GM18868 (cell line): ENCODE results near the gene AKR1B15.

Experiments used
- ATAC-seq: cut with Tn5 transposase; IDR thresholded peaks from one replicate; pipeline ENCODE4 v1.9.1; 2021; ENCODE audit warnings: mild to moderate bottlenecking, moderate library complexity; ENCODE audit not compliant: unreplicated experiment

AKR1B15 gene

DNA sequence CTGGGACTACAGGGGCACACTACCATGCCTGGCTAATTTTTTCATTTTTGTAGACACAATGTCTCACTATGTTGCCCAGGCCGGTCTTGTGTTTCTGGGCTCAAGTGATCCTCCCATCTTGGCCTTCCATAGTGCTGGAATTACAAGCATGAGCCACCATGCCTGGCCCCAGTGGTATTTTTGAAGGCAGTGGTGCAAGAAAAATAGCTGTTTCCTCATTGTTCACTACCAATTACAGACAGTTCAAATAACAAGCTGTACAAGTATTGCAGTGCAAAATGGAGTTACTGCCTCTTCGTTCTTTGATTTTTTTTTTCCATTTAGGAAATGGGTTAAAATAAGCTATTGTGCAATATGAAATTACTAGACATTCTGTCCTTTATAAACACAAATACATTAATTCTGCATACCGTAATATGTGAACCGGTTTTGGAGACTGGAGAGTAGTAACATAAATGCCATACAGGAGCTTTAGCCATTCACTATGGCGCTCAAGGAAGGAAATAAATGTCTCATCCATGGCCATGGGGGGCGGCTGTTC lies 62.8 kb downstream of the AKR1B15 start:
- ATAC-seq = no peak

DNA sequence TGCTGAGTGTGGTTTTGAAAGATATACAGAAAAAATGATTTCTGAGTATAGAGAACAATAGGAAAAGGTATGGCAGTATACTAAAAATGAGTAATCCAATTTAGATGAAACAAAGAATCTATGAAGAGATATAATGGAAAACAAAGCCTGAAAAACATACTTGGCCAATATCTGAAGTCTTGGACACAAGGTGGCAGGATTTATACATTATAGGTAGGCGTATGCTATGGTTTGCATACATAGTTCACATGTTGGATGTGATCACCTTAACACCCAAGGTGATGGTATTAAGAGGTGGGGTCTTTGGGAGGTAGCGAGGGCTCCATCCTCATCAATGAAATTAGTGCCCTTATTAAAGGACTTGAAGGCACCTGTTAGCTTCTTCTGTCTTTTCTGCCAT lies 63.3 kb downstream of the AKR1B15 start:
- no peak for ATAC-seq

- no peak for ATAC-seq
Measured at GRCh38 chr7:134613623-134614347, 64.9 kb downstream of the AKR1B15 start.

DNA sequence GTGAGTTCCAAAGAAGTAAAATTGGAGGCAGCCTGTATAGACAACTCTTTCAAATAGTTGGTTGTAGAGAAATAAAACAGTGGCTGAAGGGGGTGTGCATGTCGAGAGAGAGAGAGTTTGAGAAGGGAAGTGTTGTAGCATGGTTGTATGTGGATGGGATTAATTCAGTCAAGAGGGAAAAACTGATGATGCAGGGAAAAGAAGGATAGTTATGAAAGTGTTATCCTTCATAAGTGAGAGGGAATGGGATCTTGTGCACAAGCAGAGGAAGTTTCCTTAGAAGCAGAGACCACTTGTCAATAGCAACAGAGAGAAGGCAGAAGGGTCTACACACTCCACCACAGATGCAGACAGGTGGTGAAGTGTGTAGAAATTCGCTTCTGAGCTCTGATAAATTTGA lies 67.7 kb downstream of the AKR1B15 start:
- no peak for ATAC-seq

DNA sequence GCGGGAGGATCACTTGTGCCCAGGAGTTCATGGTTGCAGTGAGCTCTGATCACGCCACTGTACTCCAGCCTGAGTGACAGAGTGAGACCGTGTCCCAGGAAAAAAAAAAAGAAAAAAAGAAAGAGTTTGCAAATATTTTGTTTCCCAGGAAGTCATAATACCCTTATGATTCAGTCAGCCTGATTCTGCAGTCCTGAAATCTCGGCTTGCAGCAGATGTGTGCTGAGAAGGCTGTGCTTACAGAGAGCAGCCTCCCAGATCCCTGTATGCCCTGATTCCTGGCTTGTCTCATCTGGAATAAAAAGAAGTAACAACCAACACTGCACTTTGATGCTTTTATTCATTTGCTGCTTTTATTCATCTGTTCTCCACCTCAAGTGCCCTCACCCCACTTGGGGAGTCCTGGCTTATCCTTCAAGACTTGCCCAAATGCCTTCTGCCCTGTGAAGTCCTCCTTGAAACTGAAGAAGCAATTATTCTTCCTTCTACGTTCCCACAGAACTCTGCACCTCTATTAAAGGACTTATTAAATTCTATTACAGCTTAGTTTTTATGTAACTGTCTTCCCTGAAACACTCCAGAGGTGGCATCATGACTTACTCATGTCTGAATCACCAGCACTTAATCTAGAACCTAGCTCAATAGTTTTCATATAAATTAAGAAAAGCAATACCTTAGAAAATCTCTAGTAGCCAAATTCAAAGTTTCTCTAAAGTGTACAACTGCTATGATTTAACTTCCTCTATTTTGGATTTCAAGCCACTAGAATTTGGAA lies 70.0 kb downstream of the AKR1B15 start:
- ATAC-seq = no peak

DNA sequence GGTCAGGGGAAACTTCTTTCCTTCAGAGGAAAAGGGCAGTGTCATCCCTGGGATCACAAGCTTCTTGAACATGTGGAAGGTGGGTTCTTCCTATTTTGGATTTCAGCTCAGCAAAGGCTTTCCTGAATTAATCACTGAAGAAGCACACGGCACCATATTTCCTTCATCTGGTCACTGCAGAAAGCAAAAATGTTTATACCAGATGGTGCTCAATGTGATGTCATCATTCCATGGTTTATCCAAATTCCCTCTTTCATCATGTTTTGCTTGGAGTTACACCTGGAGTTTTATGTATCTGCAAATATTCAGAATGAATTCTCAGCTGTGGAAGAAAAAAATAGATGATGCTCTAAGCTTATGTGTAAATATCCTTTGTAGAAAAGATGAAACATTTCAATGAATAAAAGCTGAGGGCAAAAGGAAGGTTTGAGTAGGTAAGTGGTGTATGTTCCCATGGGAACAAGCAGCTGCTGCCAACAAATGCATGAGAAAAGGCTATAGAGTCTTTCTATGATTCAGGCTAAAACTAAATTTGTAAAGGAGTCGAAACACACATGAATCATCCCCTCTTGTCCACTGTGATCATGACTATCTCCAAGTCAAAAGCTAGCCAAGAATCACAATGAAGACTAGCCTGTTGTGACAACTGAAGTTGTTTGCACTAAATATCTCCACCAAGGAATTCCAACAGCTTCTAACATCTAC lies 70.9 kb downstream of the AKR1B15 start:
- ATAC-seq = no peak

DNA sequence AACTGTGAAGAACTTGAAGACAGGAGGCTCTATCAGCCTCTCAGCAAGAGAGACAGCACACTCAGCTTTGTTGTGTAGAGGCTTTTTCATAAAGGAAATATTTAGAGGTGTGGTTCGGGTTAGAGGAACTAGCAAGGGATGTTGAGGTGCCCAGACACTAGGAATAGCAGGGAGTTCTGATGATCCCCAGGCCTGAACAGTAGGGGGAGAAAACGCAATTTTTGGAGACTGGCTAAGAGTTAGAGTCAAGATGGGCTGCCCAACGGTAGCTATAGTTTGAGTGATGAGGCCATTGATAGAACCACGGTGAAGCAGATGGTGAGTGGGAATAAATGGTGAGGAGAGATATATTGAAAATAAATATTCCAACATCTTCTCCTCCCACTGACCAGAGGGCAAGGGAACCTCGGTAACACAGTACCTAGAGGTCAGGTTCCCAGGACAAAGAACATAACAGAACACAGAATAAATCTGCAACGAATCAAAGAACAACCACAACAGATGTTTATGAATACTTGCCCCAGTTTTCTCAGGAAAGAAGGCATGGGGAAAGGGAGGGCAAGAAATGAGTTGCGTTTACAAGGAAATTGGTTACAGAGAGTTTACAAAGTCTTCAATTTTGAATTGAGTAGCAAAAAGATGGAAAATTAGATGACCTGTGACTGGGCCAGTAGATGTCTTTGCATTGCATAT lies 73.5 kb downstream of the AKR1B15 start:
- no peak for ATAC-seq

DNA sequence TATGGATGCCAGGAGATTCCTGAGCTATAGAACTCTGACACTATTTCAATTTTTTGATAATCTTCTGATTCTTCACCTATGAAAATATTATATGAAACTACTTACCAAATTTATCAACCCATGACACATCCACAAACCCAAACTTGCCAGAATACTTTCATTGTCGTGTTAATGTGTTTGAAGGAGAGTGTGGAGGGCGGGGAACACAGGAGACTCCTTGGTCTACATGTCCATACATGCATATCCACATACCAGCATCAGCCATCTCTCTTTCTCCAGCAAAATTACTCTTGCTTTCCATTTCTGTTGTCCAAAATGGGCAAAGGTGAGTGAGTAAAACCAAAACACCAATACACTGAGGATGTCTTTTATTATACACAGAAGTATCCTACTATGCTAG lies 74.3 kb downstream of the AKR1B15 start:
- no peak for ATAC-seq

- no peak for ATAC-seq
Measured at GRCh38 chr7:134625550-134625949, 76.6 kb downstream of the AKR1B15 start.

DNA sequence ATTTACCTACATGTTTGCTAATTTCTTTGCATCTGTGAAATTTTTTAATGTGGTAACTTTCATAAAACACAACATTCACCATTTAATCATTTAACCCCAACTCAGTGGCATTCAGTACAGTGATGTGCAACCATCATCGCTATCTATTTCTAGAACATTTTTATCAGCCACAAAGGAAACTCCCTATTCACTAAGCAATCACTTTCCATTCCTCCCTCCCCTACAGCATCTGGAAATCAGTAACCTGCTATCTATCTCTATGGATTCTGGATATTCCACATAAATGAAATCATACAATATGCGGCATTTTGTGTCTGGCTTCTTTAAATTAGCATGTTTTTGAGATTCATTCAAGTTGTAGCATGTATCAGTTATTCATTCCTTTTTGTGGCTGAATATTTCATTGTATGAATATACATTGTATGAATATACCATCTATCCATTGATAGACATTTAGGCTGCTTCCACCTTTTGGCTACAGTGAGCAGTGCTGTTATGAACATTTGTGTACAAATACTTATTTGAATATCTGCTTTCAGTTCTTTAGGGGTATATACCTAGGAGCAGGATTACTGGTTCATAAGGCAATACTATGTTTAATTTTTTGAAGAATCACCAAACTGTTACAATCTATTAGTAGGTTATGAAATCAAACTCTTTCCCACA lies 78.3 kb downstream of the AKR1B15 start:
- ATAC-seq = no peak

DNA sequence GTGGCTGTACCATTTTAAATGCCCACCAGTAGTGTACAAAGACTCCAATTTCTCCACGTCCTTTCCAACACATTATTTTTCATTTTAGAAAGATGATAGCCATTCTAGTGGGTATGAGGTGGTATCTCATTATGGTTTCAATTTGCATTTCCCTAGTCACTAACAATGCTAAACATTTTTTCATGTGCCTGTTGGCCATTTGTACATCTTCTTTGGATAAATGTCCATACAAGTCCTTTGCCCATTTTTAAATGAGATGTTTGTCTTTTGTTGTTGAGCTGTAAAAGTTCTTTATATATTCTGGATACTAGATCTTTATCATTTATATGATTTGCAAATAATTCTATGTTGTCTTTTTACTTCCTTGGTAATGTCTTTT lies 78.9 kb downstream of the AKR1B15 start:
- no peak for ATAC-seq

- no peak for ATAC-seq
Measured at GRCh38 chr7:134629445-134629844, 80.5 kb downstream of the AKR1B15 start.
